ENCODE data around the gene GRB2.

Gene GRB2

GRCh38 chr17:75414488-75414887 is 9.0 kb upstream of the GRB2 start:
- no peak for DNase-seq (ENCODE audit: low read depth in 2 of 2)

GRCh38 chr17:75412455-75413317 is 7.2 kb upstream of the GRB2 start:
- peak; percentile 55 to 64 for DNase-seq (ENCODE audit: low read depth in 2 of 2)

- DNase-seq (ENCODE audit: low read depth in 2 of 2), result no peak
Observed at GRCh38 chr17:75411328-75412067, 6.0 kb upstream of the GRB2 start.

GRCh38 chr17:75410141-75410540 is 4.7 kb upstream of the GRB2 start:
- DNase-seq (ENCODE audit: low read depth in 2 of 2), result no peak

- DNase-seq (ENCODE audit: low read depth in 2 of 2), result no peak
Observed at GRCh38 chr17:75407655-75408352, 2.3 kb upstream of the GRB2 start.

- DNase-seq (ENCODE audit: low read depth in 2 of 2), result no peak
Observed at GRCh38 chr17:75406222-75406615, 741 bp upstream of the GRB2 start.

- peak in 1 of 2 donors; percentile 41 for DNase-seq (ENCODE audit: low read depth in 2 of 2)
Observed at GRCh38 chr17:75404731-75405364, 630 bp downstream of the GRB2 start.

- DNase-seq (ENCODE audit: low read depth in 2 of 2), result no peak
Observed at GRCh38 chr17:75404223-75404730, 1.2 kb downstream of the GRB2 start.

- DNase-seq (ENCODE audit: low read depth in 2 of 2), result no peak
Observed at GRCh38 chr17:75403131-75403530, 2.3 kb downstream of the GRB2 start.

- DNase-seq (ENCODE audit: low read depth in 2 of 2), result no peak
Observed at GRCh38 chr17:75402026-75402425, 3.5 kb downstream of the GRB2 start.

GRCh38 chr17:75400326-75400939 is 5.0 kb downstream of the GRB2 start:
- no peak for DNase-seq (ENCODE audit: low read depth in 2 of 2)

GRCh38 chr17:75398279-75398678 is 7.2 kb downstream of the GRB2 start:
- DNase-seq (ENCODE audit: low read depth in 2 of 2), result no peak

GRCh38 chr17:75397217-75397616 is 8.3 kb downstream of the GRB2 start:
- no peak for DNase-seq (ENCODE audit: low read depth in 2 of 2)

- no peak for DNase-seq (ENCODE audit: low read depth in 2 of 2)
Observed at GRCh38 chr17:75396796-75397195, 8.7 kb downstream of the GRB2 start.

GRCh38 chr17:75396025-75396424 is 9.5 kb downstream of the GRB2 start:
- no peak for DNase-seq (ENCODE audit: low read depth in 2 of 2)

- DNase-seq (ENCODE audit: low read depth in 2 of 2), result no peak
Observed at GRCh38 chr17:75394332-75394918, 11.1 kb downstream of the GRB2 start.

GRCh38 chr17:75393523-75394331 is 11.8 kb downstream of the GRB2 start:
- DNase-seq (ENCODE audit: low read depth in 2 of 2), result peak; percentile 69 to 81

GRCh38 chr17:75392559-75392958 is 12.9 kb downstream of the GRB2 start:
- DNase-seq (ENCODE audit: low read depth in 2 of 2), result no peak

- DNase-seq (ENCODE audit: low read depth in 2 of 2), result no peak
Observed at GRCh38 chr17:75390982-75391381, 14.5 kb downstream of the GRB2 start.

- DNase-seq (ENCODE audit: low read depth in 2 of 2), result no peak
Observed at GRCh38 chr17:75388476-75389030, 16.9 kb downstream of the GRB2 start.
